Activated CD4-positive, alpha-beta T cell treated with anti-CD3 and anti-CD28 coated beads, Interleukin-2, amount 50 U/mL, for 48 hours (primary cell): Measurements from ENCODE around the gene ATF7IP.
"Not testable (repeated sequence)": the region's sequence is repeated elsewhere in the genome, so short reads cannot be mapped to it uniquely, and the experiment has no call there.

Experiments used
- DNase-seq, 2 experiments: peaks; one replicate each; pipeline ENCODE4 v3.0.0-alpha.2; 2020

Gene ATF7IP, protein sequence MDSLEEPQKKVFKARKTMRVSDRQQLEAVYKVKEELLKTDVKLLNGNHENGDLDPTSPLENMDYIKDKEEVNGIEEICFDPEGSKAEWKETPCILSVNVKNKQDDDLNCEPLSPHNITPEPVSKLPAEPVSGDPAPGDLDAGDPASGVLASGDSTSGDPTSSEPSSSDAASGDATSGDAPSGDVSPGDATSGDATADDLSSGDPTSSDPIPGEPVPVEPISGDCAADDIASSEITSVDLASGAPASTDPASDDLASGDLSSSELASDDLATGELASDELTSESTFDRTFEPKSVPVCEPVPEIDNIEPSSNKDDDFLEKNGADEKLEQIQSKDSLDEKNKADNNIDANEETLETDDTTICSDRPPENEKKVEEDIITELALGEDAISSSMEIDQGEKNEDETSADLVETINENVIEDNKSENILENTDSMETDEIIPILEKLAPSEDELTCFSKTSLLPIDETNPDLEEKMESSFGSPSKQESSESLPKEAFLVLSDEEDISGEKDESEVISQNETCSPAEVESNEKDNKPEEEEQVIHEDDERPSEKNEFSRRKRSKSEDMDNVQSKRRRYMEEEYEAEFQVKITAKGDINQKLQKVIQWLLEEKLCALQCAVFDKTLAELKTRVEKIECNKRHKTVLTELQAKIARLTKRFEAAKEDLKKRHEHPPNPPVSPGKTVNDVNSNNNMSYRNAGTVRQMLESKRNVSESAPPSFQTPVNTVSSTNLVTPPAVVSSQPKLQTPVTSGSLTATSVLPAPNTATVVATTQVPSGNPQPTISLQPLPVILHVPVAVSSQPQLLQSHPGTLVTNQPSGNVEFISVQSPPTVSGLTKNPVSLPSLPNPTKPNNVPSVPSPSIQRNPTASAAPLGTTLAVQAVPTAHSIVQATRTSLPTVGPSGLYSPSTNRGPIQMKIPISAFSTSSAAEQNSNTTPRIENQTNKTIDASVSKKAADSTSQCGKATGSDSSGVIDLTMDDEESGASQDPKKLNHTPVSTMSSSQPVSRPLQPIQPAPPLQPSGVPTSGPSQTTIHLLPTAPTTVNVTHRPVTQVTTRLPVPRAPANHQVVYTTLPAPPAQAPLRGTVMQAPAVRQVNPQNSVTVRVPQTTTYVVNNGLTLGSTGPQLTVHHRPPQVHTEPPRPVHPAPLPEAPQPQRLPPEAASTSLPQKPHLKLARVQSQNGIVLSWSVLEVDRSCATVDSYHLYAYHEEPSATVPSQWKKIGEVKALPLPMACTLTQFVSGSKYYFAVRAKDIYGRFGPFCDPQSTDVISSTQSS

DNA sequence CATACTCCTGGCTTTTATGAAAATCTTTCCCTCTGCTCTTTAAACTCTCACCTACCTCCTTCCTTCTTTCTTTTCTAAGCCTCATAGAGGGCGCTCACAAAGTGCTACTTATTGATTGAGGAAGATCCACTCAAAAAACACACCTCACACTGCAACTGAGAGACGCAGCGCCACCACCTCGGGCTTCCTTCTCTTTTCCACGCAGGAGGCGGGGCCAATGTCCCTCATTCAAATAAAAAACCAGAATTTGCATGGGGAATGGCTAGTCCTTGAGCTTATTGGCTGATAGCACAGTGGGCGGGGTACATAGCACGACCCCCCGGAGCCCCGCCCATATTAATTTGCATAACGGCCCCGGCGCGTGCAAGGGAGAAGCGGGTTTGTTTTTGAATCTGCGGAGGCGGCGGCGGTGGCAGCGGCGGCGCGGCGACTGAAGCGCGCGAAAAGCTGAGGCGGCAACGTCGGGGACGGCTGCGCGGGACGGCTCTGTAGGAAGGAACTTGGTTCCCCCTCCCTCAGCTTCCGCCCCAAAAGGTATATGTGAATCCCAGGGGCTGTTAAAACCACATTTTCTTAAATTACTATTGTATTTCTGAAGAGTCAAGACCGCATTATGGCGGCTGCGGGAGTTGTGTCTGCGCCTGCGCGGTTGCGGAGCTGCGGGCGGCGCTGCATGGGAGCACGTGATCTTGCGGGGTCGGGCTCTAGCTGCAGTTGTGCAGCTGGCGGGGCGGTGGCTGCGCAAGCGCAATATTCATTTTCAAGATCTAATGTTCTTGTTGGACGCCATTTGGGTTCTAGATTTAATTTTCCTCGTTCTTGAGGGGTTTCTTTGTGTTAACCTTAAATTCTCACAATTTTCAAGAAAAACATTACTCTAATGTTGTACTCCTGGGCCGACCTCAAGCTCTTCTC is at the start of gene ATF7IP:
TSS of gene ATF7IP (plus strand) at position 389 of the 915 bp plus-strand sequence. CDS start 58,234 bp downstream, outside the sequence.
- DNase-seq, result peak; percentile 91 to 96

DNA sequence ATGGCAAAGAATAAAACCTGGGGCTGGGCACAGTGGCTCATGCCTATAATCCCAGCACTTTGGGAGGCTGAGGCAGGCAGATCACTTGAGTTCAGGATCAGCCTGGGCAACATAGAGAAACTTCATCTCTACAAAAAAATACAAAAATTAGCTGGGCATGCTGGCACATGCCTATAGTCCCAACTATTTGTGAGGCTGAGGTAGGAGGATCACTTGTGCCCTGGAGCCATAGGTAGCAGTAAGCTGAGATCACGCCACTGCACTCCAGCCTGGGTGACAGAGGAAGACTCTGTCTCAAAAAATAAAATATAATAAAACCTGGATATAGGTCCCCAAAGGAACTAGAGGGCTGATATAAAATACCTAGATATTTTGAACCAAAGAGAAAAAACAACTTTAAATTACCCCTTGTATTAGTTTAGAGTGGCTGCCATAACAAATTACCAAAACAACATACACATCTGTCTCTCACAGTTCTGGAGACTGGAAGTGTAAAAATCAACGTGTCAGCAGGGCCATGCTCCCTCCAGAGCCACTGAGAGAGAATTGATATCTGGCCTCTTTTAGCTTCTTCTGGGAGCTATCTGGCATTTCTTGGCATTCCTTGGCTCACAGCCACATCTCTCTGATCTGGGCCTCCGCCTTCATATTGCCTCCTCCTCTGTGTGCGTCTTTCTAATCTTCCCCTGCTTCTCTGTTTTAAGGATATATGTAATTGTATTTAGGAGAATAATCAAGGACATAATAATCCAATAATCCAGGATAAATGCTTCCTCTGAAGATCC is 47.9 kb upstream of the ATF7IP start:
- no peak for DNase-seq

- not testable (repeated sequence) for DNase-seq
Measured at GRCh38 chr12:14319704-14320427, 45.6 kb upstream of the ATF7IP start.

- DNase-seq, result no peak
Measured at GRCh38 chr12:14322403-14322802, 43.1 kb upstream of the ATF7IP start.

GRCh38 chr12:14325716-14326343 is 39.7 kb upstream of the ATF7IP start:
- DNase-seq, result no peak

GRCh38 chr12:14326699-14327098 is 38.8 kb upstream of the ATF7IP start:
- DNase-seq, result no peak

GRCh38 chr12:14327711-14328110 is 37.8 kb upstream of the ATF7IP start:
- DNase-seq, result no peak

- no peak for DNase-seq
Measured at GRCh38 chr12:14332482-14332881, 33.0 kb upstream of the ATF7IP start.

DNA sequence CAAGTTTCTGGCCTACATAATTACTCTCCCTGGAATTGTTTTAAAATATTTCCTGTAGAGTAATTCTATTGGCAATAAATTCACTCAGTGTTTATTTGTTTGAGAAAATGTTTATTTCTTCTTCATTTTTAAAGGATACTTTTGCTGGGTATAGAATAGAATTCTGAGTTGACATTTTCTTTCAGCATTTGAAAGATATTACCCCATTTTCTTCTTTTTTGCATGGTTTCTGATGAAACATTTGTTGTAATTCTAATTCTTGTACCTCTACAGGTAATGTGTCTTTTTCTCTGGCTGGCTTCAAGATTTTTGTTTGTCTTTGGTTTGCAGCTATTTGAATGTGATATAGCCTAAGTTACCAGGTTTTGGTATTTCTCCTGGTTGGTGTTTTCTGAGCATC is 25.1 kb upstream of the ATF7IP start:
- no peak for DNase-seq

- not testable (repeated sequence) for DNase-seq
Measured at GRCh38 chr12:14351524-14351923, 14.0 kb upstream of the ATF7IP start.

GRCh38 chr12:14352066-14352465 is 13.4 kb upstream of the ATF7IP start:
- DNase-seq, result not testable (repeated sequence)

GRCh38 chr12:14354665-14355064 is 10.8 kb upstream of the ATF7IP start:
- DNase-seq, result not testable (repeated sequence)

- DNase-seq, result no peak
Measured at GRCh38 chr12:14356147-14356546, 9.3 kb upstream of the ATF7IP start.

DNA sequence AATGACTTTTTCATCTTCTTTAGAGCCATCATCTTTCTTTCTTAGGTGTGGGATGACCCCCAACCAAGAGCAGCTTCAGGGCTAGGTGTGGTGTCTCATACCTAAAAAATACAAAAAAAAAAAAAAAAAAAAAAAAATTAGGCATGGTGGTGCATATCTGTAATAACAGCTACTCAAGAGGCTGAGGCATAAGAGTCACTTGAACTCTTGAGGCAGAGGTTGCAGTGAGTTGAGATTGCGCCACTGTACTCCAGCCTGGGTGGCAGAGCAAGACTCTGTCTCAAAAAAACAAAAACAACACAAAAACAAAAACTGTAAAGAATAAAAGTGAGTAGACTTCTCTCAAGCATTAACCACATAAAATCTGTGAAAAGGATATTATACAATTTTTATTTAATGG is 8.0 kb upstream of the ATF7IP start:
- DNase-seq, result no peak

DNA sequence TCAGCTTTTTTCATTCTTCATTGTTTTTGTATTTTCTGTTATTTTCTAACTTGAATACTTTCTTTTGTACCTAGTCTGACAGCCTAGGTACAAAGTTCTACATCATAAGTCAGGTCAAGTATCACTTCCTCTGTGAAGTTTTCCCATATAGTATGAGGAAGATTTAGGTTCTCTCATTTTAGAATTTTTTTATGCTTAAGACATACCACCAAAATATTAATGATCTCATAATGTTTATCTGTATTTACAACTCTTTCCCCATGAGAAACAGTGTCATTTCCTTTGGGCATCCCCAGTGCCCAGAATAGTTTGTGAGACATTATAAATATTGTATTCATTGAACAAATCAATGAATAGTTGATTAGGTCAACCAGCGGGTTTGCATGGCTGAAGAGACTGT is 3.1 kb upstream of the ATF7IP start:
- DNase-seq, result no peak

- DNase-seq, result no peak
Measured at GRCh38 chr12:14364583-14365271, 755 bp upstream of the ATF7IP start.

GRCh38 chr12:14366209-14367039 is 942 bp downstream of the ATF7IP start:
- DNase-seq, result no peak

DNA sequence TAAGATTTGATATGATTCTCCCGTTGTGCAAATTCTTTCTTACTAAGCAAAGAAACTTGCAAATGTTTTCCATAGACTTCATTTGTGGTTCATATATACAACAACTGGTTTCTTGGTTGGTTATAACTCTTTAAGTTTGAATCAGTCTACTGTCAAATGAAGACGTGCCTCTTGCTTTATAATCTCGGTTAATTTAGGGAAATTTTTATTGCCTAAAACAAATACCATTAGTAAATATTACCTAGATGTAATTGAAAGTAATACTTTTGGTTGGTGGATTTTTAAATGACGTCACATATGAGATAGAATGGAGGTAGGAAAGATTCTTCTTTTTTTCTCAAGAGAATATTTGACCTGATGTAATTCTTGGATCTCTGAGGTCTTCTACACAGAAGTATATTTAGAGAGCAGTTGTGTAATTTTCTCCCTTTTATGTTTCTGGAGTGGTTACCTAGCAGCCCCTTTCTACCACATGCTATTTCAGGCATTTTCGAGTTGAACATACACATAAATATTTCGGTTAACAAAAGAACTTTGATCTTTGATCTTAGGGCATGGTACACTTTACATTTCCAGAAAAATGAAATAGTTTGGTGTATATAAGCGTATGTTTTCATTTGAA is 1.7 kb downstream of the ATF7IP start:
- no peak for DNase-seq
